NCI-H510A (cell line): Measurements from ENCODE around the gene ADD3.

Experiments
- DNase-seq: peaks from one replicate; lab custom pipeline; 2025; lab: John Stamatoyannopoulos, UW

The ADD3 gene

GRCh38 chr10:110179220-110179619 lies 171.4 kb downstream of the ADD3 start:
- DNase-seq = no peak

- DNase-seq = no peak
Observed at GRCh38 chr10:110181451-110181850, 173.7 kb downstream of the ADD3 start.

- DNase-seq = no peak
Observed at GRCh38 chr10:110181911-110182310, 174.1 kb downstream of the ADD3 start.

- DNase-seq = no peak
Observed at GRCh38 chr10:110184398-110184797, 176.6 kb downstream of the ADD3 start.
